MG63 (cell line): ENCODE results near the gene HGD. TPM values are rescaled to one million over a fixed set of nuclear protein-coding genes. Genes with fewer than 3 reads are reported as not detected.
"Not testable (repeated sequence)": the region's sequence is repeated elsewhere in the genome, so short reads cannot be mapped to it uniquely, and the experiment has no call there.

Source experiments
- DNase-seq: peaks from one replicate; pipeline ENCODE4 v3.0.0-alpha.2; 2020
- H3K27me3 ChIP-seq: fragments of 250-450 bp; sonication (Bioruptor Pico); 2 replicates; pipeline ENCODE4 v1.5.1; 2020; ENCODE audit warnings: mild to moderate bottlenecking, moderate library complexity
- H3K36me3 ChIP-seq: fragments of 250-450 bp; sonication (Bioruptor Pico); 2 replicates; pipeline ENCODE4 v1.5.1; 2020; ENCODE audit warnings: mild to moderate bottlenecking, moderate library complexity
- H3K4me3 ChIP-seq: fragments of 250-450 bp; sonication (Bioruptor Pico); 2 replicates; pipeline ENCODE4 v1.5.1; 2020; ENCODE audit warnings: mild to moderate bottlenecking, moderate library complexity
- H3K9me3 ChIP-seq: fragments of 250-450 bp; sonication (Bioruptor Pico); 2 replicates; pipeline ENCODE4 v1.5.1; 2020; ENCODE audit warnings: mild to moderate bottlenecking, moderate library complexity
- total RNA-seq: library from RNA; depleted of rRNA; stranded (reverse); fragments of >200 nt; shearing (Covaris generic); gene quantifications from 2 replicates; pipeline ENCODE4 v1.2.3, GENCODE V29; 2014; ENCODE audit warnings: low replicate concordance

The HGD gene
- total RNA-seq, 1 experiment from 2014 or later = not detected

DNA sequence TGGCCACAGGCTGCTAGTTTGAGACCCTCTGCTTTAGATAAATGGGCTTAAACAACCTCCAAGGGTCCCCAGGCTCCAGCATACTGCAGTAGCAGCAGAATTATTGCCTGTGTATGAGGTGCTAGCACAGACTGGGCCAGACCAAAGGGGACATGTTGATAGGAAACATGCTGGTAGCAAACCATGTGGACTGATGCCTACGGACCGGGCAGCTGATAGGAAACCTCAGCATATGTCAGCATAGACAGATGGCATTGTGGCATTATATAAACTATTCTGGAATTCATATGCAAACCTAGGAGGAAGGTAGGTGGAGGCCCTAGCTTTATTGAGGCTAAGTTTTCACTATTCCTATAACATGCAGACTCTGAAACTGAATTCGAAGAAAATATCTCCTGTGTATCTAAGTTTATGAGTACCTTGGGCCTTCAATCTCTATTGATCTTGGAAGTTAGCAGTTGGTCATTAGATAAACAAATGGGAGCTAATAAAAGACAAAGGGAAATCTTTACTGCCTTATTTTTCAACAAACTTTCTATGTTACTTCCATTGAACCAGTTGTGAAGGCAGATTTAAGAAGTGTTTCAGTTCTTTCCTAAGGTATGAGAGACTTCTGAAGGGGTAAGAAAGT, 1.7 kb upstream of the HGD start:
- H3K27me3 ChIP-seq = no peaks in the 10 kb centered on the region
- H3K36me3 ChIP-seq = no peaks in the 10 kb centered on the region
- DNase-seq = no peak
- H3K4me3 ChIP-seq = no peak overlapping the region
- H3K9me3 ChIP-seq = no peaks in the 10 kb centered on the region

DNA sequence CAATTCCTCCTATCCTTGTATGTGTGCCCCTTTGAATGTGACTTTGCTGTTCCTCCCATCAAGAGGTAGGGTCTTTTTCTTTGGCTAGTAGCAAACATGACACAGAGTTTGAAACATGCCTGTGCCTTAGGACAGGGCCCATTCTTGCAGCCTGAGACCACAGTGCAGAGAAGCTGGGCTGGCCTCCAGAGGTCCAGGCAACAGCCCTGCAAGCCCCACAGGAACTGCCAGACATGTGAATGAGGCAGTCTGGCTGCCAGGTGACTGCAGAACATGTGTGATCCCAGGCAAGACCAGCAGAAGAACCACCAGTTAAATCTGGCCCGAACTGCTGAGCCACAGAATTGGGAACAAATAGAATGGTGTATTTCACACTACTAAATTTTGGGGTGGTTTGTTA, 1.2 kb upstream of the HGD start:
- Histone ChIP-seq H3K36me3 (no peaks in the 10 kb centered on the region), H3K4me3 (no peak overlapping the region), H3K27me3 (no peaks in the 10 kb centered on the region), H3K9me3 (no peaks in the 10 kb centered on the region)
- DNase-seq = no peak

DNA sequence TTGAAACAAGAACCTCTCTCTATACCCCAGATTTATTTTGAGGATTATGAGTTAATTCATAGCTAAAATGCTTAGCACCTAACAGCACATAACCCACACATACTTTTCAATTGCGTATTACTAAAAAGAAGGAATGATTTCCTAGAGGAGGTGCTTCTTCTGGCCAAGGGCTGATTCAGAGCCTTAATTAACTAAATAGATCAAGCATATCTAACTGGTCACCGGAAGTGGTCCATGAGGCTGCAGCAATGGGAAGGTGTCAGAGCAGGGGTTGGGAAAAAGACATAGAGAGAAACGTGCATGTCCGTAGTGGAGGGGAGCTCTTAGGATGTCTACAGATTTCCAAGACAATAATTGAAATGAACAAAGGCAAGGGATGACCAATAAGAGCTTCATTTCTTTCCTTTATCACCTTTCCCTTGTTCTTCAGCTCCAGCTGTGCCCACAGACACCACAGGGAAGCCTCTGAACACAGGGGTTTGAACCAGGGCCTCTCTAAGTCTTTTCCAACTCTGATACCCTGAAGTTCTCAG, 467 bp downstream of the HGD start:
- no peak overlapping the region for H3K4me3 ChIP-seq
- no peak for DNase-seq
- no peaks in the 10 kb centered on the region for H3K36me3 ChIP-seq
- H3K9me3 ChIP-seq = no peaks in the 10 kb centered on the region
- H3K27me3 ChIP-seq = no peaks in the 10 kb centered on the region

DNA sequence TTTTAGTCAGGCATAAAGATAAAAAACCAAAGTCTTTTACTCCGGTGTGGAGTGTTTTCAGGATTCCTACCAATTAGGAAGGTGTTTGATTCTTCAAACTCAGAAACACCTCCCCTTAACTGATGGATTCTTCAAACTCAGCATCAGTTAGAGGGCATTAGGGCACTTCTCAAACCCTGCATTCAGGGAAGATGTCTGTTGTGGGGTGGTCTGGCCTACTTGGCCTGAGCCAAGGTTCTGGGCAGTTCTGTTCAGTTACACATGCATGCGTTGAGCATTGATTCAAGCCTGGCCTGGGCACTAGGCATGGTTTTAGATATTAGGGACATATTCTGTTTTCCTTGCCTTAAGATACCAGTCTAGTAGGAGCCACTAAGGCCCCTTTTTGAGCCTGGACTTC, 1.0 kb downstream of the HGD start:
- no peaks in the 10 kb centered on the region for H3K9me3 ChIP-seq
- H3K36me3 ChIP-seq = no peaks in the 10 kb centered on the region
- no peak overlapping the region for H3K4me3 ChIP-seq
- H3K27me3 ChIP-seq = no peaks in the 10 kb centered on the region
- no peak for DNase-seq

DNA sequence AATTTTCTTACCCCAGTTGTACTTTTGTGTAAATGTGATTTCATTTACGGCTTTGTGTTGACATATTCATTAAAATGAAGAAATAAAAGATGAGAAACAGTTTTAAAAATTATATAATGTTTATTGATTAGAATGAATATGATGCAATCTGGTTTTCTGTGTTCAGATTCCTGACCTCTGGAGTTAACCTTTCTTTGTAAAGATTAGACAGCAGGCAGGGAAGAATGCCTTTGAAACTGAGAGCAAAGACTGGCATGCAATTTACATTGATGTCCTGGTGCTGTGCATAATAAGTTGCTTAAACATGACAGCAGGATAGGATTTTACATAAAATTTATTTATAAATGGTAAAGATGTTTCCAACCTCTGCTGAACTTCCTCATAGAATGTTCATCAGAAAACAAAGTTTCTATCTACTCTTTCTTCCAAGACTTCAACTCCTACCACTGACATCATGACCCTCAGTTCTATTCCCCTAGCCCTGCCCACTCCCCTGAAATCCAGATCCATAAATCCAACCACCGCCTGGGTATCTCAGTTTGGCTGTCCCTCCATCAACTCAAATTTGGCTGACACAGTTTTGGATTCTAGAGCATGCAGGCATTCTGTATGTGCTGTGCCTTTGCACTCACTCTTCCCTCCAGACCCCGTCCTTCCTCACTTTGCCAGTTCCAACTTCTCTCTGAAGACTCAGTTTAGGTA, 1.7 kb downstream of the HGD start:
- Histone ChIP-seq H3K9me3 (no peaks in the 10 kb centered on the region), H3K36me3 (no peaks in the 10 kb centered on the region), H3K27me3 (no peaks in the 10 kb centered on the region), H3K4me3 (no peak overlapping the region)
- no peak for DNase-seq

DNA sequence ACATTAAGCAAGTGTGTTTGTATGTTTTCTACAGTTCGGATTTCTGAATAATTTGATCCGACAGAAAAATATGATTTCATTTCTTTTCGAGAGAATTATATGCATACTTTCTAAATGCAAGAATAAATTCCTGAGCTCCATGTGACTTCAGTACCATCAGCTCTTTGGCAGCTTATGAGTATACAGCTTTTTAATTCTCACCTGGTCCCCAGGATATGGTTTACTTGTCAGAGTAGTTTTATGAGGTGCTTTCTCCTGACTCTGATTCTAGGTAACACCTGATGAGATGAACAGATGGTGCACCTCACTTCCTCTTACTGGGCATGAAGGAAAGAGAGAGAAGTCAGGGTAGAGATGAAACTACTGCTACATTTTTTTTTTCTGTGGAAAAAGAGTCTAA, 3.1 kb downstream of the HGD start:
- H3K27me3 ChIP-seq = no peaks in the 10 kb centered on the region
- no peak for DNase-seq
- no peak overlapping the region for H3K4me3 ChIP-seq
- H3K9me3 ChIP-seq = no peaks in the 10 kb centered on the region
- H3K36me3 ChIP-seq = no peaks in the 10 kb centered on the region

DNA sequence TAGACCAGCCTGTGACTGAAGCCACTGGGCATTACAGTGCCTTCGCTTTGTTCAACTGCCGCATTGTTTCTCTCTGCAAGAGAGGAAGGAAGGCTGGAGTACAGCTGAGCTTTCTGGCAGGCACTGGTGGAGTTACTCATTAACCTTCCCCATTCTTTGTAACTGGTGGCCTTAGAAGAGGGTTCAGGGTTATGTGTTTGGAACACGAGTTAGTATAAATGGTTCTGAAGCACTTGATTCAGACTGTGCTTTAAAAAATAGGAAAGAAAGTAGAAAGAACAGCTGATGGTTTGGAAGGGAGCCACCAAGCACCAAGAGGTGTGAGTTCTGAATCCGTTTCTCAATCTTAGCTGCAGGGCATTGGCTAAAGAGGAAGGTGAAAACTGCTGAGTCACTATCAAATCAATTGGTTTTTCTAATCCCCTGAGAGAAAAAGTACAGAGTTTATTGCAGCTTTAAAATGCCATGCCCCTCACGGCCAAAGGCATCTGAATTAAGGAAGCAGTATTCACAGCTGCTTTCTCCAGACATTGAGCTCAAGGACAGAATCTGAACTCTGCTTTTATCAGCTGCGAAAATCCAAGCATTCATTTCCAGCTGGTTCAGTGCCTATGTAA, 3.6 kb downstream of the HGD start:
- peak; percentile 54 for DNase-seq
- Histone ChIP-seq H3K27me3 (no peaks in the 10 kb centered on the region), H3K9me3 (no peaks in the 10 kb centered on the region), H3K36me3 (no peaks in the 10 kb centered on the region), H3K4me3 (no peak overlapping the region)

DNA sequence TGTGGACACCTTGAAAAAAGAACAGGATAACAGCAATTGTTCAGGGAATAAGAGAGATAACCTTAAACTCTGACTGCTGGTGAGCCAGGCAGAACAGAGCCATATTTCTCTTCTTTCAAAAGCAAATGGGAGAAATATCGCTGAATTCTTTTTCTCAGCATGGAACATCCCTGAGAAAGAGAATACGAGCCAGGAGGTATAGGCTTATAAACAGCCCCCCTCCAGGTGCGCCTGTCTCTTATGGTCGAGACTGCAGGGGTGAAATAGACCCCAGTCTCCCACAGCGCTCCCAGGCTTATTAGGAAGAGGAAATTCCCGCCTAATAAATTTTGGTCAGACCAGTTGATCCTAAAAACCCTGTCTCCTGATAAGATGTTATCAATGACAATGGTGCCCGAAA, 4.8 kb downstream of the HGD start:
- not testable (repeated sequence) for H3K27me3 ChIP-seq, H3K36me3 ChIP-seq, DNase-seq, H3K4me3 ChIP-seq, H3K9me3 ChIP-seq

DNA sequence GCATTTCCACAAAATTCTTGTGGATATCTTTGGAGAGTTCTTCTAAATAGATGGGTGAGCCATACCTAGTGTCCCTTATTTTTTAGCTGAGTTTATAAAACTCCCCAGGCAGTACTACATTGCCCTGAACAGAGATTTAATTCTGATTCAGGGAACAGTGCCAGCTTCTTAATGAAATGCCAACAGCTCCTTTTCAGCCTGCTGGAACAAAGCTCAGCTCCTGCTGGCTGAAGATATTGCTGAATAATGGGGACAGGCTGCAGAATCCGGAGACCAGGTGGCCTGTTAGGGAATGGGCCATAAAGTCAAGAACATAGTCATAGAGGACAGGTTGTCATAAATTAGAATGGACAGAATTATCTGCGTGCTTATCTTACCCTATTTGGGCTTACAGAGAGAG, 8.9 kb downstream of the HGD start:
- no peaks in the 10 kb centered on the region for H3K36me3 ChIP-seq
- no peak overlapping the region for H3K4me3 ChIP-seq
- no peaks in the 10 kb centered on the region for H3K27me3 ChIP-seq
- no peaks in the 10 kb centered on the region for H3K9me3 ChIP-seq
- no peak for DNase-seq

DNA sequence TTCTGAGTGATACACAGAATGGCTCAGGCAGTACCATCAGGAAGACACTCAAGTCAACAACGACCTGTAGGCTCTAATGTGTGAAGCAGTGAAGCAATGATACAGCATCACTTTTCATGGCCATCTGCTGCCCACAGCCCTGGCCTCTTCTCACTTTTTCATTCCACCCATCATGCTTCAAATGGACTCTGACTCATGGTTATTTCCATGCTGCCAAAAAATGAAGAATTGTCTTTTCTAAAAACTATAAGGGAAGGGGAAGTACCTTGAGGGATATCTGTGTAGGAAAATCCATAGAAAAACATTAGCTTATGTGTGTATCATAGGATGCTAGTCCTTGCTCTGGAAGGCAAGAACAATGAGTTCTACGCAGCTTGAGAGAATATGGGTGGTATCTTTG, 11.5 kb downstream of the HGD start:
- Histone ChIP-seq H3K4me3 (no peak overlapping the region), H3K9me3 (no peaks in the 10 kb centered on the region), H3K36me3 (no peaks in the 10 kb centered on the region), H3K27me3 (no peaks in the 10 kb centered on the region)
- DNase-seq = no peak

DNA sequence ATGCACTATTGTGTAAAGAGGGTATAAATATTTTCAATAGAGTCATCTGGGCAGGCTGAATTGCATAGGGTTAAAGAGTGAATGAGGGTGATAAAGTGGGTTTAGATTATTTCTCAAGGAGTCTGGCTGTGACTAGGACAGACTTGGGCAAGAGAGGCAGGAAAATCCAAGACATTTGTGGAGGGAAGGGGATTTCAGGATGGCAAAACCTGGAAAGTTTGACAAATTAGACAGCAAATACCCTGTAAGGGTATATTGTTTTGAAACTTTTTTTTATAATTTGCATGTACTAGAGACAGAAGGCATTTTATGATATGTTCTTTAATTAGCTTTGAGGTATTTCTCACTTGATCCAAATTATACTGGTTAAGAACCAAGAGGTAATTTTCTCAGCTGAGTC, 17.1 kb downstream of the HGD start:
- 0 out of 2 replicates have a peak, but pooled peaks cover 4% of the 10 kb centered on the region for H3K27me3 ChIP-seq
- no peak for DNase-seq
- no peaks in the 10 kb centered on the region; the same call in 1 of the 2 replicates for H3K9me3 ChIP-seq
- no peak overlapping the region for H3K4me3 ChIP-seq
- no peaks in the 10 kb centered on the region for H3K36me3 ChIP-seq

DNA sequence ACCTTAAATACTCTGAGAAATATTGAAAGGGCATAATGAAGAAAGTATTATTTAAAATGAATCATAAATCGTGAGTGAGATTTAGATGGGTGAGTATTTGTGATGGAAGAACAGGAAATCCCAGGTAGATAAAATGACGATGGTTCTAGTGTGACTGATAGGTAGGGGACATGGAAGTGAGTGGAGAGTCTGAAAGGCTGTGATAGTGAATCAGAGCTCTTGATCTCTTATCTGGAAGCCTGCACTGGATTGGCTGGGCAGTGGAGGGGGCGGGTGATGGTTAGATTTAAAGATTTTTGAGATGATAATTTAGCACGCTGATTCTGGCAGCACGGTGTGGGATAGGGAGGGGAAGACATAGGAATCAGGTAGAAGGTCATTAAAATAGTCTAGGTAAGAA, 20.1 kb downstream of the HGD start:
- no peaks in the 10 kb centered on the region; the same call in 1 of the 2 replicates for H3K9me3 ChIP-seq
- no peak for DNase-seq
- no peak overlapping the region for H3K4me3 ChIP-seq
- H3K36me3 ChIP-seq = no peaks in the 10 kb centered on the region
- H3K27me3 ChIP-seq = 0 out of 2 replicates have a peak, but pooled peaks cover 4% of the 10 kb centered on the region

DNA sequence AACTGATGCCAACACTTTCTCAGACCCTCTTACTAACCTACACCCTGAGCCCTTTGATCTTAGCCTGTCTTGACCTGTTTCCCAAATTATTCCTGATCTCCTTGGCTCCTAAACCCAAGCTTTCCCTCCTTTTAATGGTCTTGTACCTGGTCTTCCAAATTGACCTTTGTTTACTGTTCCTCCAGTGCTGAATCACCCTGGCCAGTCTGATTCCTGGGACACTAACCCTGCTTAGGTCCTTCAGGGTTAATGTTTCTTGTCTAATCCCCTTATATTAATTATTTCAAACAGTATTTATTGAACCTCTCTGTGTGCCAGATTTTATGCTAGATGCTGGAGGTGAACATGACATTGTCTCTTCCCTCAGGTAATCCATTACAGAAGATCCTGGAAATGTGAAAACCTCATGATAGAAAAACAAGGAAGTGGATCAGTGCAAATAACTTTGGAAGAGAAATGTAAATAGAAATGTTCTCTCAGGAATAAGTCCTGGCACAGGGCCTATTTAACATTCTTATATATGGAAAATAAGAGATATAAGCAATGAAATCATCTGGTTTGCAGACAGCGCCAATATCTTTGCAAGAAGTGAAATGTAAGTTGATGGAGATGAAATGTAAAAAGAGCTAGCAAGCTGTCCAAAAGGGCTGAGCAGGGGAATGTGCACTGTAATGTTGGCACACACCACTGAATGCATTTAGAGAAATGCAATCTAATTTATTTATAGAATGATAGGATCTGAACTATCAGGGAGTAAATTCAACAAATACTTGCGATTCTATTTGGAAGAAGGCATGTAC, 20.7 kb downstream of the HGD start:
- Histone ChIP-seq H3K27me3 (0 out of 2 replicates have a peak, but pooled peaks cover 4% of the 10 kb centered on the region), H3K4me3 (no peak overlapping the region), H3K9me3 (no peaks in the 10 kb centered on the region; the same call in 1 of the 2 replicates), H3K36me3 (no peaks in the 10 kb centered on the region)
- no peak for DNase-seq

DNA sequence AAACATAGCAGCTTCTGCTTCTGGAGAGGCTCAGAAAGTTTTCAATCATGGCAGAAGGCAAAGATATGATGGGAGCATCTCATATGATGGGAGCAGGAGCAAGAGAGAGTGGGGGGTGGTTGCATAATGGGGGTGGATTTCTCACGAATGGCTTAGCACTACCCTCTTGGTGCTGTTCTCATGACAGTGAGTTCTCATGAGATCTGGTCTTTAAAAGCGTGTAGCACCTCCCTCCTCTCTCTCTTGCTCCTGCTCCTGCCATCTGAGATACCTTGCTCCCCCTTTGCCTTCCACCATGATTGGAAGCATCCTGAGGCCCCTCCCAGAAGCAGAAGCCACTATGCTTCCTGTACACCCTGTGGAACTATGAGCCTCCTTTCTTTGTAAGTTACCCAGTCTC, 22.2 kb downstream of the HGD start:
- no peaks in the 10 kb centered on the region; the same call in 1 of the 2 replicates for H3K9me3 ChIP-seq
- no peak overlapping the region for H3K4me3 ChIP-seq
- no peaks in the 10 kb centered on the region for H3K36me3 ChIP-seq
- 0 out of 2 replicates have a peak, but pooled peaks cover 4% of the 10 kb centered on the region for H3K27me3 ChIP-seq
- DNase-seq = no peak

DNA sequence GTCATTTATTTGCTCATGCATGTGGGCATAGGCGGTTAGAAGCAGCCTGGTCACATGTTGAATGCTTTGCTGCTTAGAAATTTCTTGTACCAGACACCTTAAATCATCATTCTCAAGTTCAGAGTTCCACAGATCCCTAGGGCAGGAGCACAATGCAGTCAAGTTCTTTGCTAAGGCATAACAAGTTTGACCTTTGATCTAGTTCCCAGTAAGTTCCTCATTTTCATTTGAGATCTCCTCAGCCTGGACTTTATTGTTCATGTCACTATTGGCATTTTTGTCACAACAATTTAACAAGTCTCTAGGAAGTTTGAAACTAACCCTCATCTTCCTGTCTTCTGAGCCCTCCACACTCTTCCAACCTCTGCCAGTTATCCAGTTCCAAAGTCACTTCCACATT, 22.8 kb downstream of the HGD start:
- H3K36me3 ChIP-seq = no peaks in the 10 kb centered on the region
- no peaks in the 10 kb centered on the region; the same call in 1 of the 2 replicates for H3K9me3 ChIP-seq
- no peak for DNase-seq
- 0 out of 2 replicates have a peak, but pooled peaks cover 2% of the 10 kb centered on the region for H3K27me3 ChIP-seq
- no peak overlapping the region for H3K4me3 ChIP-seq

DNA sequence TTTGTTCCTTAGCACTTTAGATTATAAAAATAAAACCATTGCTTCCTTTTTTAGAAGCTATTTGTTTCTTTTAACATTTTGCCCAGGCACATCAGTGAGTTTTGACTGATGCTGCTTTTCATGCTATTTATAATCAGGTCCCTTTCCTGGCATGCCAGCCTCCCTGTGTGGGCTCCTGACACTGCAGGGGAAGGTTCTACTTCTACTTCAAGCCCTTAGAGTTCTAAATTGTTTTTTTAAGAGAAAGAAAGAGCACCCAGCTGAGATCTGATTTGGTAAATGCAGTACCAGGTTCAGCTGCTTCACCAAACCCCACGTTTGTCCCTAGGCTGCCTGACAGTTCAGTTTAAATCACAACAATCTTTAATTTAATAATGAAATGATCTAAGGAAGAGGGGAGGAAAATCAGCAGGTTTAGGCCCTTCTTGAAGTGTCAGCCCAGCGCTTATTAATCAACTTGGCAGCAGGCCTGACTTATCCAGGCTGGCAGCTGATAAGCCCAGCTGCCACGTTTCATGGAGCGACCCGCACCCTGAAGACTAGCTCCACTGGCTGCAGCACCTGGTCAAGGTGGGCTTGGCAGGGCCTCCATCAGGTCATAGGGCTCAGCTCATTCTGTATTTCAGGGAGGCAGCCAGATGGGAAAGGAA, 29.0 kb downstream of the HGD start:
- Histone ChIP-seq H3K36me3 (no peaks in the 10 kb centered on the region), H3K9me3 (no peaks in the 10 kb centered on the region), H3K27me3 (no peaks in the 10 kb centered on the region), H3K4me3 (no peak overlapping the region)
- DNase-seq = no peak
